ENCODE data around the gene RNU6-9.

Gene RNU6-9

DNA sequence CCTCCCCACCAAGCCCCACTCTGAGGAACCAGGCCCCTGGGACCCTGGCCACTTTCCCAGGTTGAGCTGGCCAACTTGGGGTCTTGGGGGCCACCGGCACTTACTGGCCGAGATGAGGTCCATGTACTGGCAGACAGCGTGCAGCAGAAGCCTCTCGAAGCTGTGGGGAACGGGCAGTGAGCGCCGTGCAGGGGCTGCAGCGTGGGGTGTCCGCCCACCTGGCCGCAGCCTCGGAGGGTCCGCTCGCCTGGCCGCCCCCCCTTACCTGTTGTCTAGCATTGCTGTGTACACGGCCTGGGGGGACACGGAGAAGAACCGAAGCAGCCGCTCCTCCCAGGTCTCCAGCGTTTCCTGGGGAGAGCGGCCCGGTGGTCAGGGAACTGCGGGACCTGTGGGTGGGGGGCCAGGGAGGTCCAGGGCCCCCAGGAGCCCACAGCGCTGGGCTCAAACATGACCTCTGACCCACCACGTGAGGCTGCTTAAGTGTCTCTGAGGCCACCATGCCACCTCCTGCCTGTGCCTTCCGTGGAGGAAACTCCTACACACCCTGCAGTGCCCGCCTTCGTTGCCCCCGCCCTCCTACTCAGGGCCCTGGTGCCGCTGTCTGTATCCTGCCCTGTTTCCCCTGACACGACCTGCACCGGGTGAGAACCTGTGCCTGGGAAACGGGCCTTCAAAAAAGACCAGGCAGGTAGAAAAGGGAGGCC lies 6.2 kb downstream of the RNU6-9 start:
- FAIRE-seq, result no peak

DNA sequence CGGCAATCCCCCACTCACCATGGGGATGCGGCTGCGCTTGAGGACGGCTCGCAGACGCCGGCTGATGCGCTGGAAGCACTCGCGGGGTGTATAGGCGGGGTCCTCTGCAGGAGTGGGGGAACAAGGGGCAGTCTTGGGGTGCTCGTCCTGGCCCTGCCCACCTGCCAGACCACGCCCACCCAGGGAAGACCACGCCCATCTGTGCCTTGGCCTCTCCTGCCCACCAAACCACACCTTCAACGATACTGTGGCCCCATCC lies 6.7 kb downstream of the RNU6-9 start:
- no peak for FAIRE-seq

DNA sequence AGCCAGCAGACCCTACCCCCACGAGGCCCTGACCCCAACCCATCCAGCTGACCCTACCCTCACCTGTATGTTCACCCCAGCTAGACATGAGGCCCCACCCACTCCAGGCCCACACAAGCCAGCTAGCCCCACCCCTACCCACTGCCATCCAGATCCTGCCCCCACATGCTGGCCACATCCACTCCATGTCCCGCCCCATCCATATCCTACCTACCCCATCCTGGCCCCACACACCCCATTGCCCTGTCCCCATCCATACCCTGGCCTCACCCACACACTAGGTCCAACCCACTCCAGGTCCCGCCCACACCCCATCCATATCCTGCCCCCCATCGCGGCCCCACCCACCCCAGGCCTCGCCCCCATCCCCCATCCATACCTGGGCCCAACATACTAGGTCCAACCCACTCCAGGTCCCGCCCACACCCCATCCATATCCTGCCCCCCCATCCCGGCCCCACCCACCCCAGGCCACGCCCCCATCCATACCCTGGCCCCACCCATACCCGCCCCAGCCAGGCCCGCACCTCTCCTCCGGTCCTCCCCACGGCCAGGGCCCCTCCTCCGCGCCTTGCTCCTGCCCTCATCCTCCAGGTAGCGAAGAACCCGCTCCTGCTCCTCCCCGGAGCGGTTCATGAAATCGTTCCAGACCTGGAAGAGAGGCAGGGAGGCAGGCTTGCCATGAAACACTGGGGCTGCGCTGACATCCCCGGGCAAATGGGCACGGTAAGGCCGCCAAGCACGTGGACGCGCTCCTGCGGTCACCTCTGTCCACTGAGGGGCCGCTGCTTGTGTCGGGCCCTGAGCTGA lies 7.2 kb downstream of the RNU6-9 start:
- no peak for FAIRE-seq

DNA sequence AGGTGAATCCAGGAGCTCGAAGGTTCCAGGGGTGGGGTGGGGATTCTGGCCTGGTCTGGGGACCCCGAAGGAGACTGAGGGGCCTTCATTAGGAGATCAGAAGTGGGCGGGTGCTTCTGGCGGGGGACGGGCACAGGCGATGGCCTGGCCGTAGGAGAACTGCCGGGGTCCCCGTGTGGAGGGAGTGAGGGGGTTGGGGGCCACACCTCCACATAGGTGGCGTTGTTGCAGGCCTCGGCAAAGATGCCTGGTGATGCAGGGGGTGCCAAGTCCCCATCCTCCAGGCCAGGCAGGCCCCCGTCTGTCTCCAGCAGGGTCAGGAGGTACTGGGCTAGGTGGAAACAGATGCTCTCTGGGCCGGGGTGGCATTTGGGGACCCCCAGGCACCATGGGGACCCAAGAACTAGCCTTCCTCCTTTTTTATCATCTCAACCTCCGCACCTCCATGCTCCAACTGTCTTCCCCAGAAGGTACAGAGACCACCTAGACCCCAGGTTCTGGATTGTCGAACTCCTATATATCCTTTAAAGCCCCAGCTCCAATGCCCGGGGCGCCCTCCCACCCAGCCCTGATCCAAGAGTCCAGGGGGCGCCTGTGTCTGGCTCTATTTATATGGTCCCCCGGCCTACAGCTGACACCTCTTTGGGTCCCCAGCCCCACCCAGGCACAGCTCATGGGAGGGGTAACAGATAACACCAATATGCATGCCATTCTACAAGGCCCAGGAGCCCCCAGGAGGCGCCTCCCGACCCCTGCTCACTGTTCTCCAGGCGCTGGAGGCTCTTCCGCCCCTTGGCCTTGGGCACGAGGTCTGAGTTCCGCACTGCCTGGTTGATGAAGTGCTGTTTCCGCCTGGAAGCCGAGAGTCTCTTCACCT lies 8.2 kb downstream of the RNU6-9 start:
- FAIRE-seq, result no peak

DNA sequence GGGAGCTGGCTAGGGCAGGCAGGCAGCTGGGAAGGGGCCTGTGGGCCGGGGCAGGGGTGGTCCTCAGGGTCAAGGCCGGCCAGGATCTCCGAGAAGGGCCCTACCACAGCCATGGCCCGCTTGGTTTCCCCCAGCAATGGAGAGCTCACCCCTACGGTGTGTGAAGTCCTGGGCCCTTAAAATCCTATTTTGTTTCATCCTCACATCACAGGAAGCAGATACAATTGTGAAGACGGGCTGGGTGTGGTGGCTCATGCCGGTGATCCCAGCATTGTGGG lies 8.7 kb downstream of the RNU6-9 start:
- FAIRE-seq, result no peak

DNA sequence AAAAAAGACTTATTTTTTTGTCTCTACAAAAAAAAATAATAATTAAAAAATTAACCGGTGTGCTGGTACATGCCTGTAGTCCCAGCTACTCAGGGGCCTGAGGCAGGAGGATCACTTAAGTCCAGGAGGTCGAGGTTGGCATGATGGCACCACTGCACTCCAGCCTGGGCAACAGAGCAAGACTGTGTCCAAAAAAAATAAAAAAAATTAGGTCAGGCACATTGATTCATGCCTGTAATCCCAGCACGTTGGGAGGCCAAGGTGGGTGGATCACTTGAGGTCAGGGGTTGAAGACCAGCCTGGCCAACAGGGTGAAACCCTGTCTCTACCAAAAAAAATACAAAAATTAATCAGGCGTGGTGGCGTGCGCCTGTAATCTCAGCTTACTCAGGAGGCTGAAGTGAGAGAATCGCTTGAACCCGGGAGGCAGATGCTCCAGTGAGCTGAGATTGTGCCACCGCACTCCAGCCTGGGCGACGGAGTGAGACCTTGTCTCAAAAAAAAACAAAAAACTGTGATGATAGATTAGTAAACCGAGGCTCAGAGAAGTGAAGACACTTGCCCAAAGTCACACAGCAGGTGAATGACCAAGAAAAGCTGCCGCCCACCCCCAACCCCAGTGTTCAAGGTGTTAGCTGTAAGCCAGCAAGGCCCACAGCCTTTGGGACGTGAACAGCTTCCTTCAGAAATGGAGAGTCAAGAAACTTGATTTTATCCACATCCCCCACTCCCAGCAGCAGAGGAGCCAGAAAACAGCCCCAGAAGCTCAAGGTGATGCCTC lies 9.4 kb downstream of the RNU6-9 start:
- no peak for FAIRE-seq

DNA sequence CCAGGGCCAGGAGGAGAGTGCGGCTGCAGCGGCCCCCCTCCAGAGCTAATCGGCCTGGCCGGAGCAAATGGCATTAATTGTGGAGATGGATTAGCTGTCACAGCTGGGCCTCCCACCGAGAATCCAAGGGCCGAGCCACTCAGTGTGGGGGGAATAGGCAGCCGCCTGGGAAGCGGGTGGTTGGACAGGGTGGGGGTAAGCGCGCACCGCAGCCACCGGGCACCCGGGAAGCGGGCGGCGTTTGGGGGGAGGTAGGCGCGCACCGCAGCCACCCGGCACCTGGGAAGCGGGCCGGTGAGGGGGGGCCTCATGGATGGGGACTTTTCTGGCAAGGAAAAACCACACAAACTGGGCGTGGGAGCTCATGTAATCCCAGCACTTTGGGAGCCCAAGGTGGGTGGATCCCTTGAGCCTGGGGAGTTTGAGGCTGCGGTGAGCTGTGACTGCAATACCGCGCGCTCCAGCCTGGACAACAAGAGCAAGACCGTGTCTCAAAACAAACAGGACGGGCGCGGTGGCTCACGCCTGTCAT lies 10.0 kb downstream of the RNU6-9 start:
- FAIRE-seq, result no peak

DNA sequence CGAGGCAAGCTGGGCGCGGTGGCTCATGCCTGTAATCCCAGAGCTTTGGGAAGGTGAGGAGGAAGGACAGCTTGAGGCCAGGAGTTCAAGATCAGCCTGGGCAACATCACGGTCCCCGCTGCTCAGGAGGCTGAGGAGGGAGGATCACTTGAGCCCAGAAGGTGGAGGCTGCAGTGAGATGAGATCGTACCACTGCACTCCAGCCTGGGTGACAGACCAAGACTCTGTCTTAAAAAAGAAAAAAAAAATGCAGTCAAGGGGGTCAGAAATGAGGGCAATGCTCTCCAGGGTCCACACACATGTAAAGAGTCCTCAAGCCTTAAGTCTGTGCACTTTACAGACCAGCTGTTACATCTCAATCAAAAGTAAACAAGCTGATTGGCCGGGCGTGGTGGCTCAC lies 11.3 kb downstream of the RNU6-9 start:
- FAIRE-seq, result no peak

DNA sequence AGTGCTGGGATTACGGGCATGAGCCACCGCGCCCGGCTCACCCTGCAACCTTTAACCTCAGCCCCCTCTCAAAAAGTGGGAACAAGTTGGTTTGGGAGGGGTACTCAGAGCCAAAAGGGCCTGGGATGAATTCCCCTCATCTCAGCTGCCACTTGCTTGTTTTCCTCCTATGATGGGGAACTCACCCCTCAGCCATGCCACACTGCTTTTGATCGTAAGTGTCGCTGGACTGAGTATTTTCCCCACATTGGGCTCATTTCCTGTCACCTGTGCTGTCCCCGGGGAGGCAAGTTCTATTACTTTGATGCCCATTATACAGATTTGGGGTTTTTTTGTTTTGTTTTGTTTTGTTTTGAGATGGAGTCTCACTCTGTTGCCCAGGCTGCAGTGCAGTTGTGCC lies 13.2 kb downstream of the RNU6-9 start:
- FAIRE-seq, result no peak

DNA sequence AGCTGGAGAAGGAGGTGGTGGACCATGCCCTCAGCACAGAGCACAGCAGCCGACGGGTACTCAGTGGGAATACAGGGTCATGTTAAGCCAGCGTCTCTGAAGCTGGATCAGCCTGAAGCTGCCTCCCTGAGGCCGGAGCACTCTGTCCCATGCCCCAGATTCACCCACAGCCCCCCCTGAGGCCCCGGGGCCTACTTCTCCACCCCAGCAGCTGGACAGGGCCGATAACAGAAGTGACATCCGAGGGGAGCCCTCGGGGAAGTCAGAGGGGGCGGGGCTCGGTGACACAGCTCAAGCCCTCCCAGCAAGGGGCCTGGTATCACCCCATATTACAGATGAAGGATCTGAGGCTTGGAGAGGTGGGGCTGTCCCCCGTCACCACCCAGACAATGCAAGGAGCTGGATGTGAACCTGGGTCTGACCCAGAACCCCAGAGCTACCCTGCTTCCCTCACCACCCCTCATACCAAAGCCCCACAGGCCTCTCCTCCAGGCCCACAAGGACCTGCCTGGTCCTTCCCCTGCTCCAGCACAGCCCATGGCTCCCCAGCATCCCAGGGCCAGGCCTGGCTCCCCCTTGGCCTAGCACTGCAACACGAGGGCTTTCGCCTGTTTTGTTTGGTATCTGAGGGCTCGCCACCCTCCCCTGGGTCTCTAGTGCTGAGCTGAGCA lies 14.0 kb downstream of the RNU6-9 start:
- no peak for FAIRE-seq

DNA sequence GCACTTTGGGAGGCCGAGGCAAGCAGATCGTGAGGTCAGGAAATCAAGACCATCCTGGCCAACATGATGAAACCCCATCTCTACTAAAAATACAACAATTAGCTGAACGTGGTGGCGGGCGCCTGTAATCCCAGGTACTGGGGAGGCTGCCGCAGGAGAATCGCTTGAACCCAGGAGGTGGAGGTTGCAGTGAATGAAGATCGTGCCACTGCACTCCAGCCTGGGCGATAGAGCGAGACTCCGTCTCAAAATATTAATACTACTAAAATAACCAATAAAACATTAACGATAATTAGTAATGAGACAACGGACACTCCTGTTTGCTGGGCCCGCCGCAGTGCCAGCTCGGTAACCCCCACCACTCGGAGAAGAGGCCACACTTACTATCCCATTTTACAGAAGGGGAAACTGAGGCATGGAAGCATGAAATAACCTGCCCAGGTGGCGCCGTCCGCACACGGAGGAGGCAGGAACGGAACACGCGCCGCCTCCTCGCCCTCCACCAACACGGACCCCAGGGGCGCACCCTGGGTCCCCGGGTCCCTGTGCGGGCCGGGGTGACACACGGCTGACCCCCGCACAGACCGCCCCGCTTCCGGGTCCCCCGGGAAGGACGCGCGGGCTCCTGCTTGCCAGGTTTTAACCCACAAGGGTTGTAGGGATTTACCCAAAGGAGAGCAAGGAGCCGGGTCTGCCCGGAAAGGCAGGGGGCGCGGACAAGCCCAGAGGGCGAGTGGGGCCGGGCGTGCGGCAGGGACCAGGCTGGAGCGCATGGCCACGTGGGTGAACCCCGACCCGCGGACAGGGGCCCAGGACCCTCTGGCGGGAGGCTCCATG lies 18.1 kb downstream of the RNU6-9 start:
- FAIRE-seq, result no peak

DNA sequence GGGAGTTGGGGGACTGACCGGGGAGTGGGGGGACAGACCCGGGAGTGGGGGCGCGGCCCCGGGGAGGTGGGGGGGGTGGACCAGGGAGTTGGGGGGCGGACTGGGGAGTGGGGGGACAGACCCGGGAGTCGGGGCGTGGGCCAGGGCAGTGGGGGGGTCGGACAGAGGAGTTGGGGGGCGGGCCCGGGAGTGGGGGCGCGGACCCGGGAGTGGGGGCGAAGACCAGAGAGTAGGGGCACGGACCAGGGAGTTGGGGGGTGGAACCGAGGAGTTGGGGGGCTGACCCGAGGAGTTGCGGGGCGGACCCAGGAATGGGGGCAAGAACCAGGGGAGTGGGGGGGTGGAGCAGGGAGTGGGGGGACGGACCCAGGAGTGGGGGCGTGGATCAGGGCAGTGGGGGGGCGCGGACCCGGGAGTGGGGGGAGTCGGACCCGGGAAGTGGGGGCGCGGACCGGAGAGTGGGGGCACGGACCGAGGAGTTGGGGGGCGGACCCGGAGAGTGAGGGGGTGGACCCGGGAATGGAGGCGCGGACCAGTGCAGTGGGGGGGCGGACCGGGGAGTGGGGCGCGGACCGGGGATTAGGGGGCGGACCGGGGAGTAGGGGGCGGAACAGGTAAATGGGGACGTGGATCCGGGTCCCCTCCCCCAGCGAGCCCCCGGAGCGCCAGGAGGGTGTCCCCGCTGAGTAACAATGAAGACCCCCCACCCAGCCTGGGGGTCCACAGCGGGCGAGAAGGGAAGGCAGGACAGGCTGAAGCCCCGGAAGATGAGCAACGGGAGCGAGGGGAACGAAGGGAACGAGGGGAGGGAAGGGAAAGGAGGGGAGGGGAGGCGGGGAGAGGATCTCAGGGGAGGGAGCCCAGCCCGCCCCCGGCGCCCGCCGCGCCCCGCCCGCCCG lies 19.1 kb downstream of the RNU6-9 start:
- no peak for FAIRE-seq

DNA sequence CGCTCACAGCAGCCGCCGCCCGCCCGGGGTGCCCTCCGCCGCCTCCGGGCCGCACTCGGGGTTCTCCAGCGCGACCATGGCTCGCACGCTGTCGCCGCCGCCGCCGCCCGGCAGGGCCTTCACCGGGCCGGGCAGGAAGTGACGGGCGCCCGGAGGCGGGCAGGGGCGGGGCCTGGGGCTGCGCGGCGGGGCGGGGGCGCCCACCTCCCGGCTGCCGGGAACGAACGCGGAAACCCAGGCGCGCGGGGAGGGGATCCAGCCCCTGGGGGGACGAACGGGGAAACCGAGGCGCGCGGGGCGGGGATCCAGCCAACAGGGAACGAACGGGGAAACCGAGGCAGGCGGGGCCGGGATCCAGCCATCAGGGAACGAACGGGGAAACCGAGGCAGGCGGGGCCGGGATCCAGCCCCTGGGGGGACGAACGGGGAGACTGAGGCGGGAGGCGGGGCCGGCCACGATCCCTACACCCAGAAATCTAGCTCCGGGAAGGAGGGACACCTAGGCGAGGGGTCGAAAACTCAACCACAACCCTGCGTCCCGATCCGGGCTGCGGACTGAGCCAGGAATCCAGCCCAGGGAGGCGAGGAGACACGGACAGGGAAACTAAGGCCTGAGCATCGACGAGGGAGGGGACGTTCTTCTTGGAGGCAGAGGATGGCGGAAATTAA lies 19.9 kb downstream of the RNU6-9 start, which contains the start of gene R3HDM4:
Gene R3HDM4 (minus strand): TSS at position 140 of the 669 bp plus-strand sequence. CDS start 62 bp downstream, at position 78.
- no peak for FAIRE-seq

DNA sequence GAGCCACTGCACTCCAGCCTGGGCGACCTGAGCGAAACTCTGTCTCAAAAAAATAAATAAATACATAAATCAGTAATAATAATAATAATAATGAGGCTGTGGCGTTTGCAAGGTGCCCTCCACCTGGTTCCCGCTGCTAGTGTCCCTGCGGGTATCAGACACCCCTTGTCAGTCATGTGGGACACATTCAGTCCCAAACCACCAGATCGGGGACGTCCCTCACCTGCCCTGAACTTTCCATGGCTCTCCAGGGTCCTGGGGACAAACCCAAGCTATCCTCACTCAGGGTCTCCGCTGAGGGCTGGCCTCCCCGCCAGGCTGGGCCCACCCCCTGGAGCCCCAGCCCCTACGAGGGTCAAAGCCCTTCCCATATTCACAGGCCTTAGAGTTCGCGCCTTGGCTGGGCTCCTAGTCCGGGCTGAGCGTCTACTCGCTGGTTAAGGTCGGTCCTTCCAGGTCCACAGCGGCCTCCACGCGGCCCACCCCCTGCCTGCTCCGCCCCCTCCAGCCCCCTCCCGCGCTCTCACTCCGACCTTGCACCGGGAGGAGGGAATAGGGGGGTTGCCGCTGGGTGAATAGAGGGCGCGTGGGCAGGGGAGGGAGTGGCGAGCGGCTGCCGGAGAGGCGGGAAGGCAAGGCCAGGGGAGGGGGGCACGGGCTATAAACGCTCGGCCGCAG lies 23.5 kb downstream of the RNU6-9 start:
- no peak for FAIRE-seq

DNA sequence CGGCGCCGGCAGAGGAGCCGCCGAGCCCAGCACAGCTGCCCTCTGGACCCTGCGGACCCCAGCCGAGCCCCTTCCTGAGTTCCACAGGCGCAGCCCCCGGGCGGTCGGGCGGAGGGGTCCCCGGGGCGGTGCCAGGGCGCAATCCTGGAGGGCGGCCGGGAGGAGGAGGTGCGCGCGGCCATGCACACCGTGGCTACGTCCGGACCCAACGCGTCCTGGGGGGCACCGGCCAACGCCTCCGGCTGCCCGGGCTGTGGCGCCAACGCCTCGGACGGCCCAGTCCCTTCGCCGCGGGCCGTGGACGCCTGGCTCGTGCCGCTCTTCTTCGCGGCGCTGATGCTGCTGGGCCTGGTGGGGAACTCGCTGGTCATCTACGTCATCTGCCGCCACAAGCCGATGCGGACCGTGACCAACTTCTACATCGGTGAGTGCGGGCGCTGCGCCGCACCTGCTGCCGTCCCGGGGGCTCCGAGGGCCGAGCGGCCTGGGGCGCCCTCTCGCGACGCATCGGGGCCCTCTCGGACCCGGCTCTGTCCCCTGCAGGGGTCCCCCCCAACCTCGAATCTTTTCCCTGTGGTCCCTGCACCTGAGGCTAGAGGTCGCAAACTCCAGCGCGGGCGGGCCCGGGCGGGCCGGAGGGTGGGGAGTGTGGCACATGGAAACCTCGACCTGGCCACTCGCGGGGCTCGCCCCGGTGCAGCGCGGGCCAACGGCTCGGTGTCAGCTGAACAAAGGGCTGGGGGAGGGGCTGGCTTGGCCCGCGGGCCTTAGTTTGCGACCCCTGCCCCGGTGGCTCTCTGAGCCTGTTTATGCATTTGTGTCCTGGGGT lies 24.3 kb downstream of the RNU6-9 start, which contains the start of gene KISS1R:
Gene KISS1R (plus strand): TSS at position 11 of the 829 bp plus-strand sequence. CDS start 170 bp downstream, at position 181.
- no peak for FAIRE-seq

DNA sequence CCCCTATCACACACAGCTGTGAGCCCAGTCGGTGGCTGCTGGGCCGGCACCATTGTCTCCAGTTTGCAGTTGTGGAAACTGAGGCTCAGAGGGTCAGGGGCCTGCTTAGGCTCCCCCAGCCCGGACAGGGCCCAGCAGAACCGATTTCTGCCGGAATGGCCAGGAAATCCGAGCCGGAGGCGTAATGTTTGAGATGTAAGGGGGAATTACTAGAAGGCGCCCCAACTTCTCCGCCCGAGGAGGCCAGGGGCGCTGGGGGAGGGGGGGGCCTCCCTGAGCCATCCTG lies 24.8 kb downstream of the RNU6-9 start:
- no peak for FAIRE-seq

DNA sequence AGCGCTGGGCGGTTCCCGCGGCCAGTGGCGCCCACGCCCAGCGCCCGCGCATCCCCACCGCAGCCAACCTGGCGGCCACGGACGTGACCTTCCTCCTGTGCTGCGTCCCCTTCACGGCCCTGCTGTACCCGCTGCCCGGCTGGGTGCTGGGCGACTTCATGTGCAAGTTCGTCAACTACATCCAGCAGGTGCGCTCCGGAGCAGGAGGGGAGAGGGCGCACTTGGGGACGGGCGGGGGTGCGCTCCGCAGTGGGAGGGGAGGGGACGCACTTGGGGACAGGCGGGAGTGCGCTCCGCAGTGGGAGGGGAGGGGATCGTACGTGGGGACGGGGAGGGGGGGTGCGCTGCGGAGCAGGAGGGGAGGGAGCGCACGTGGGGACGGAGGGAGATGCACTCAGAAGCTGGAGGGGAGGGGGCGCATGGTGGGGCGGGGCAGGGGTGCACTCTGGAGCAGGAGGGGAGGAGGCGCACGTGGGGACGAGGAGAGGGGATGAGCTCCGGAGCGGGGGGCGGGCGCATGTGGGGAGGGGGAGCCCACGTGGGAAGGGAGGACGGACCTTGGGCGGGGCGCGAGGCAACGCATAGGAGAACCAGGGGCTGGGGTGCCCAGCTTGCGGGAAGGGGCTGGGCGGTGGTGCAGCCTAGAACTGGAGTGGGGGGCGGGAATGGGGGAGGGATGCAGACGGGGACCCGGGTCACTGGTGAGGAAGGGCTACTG lies 25.4 kb downstream of the RNU6-9 start:
- FAIRE-seq, result no peak

All from A204.1 (cell line).